Liver (tissue), 3 donors: ENCODE measurements around the gene ENG.

Experiments used
- CTCF ChIP-seq: fragments of 150-350 bp; IDR thresholded peaks from 2 replicates; pipeline ENCODE4 v1.5.1; 2017; ENCODE audit warnings: improper control_type of control experiment, low read depth, low read length; ENCODE audit not compliant: missing input control
- EGR1 ChIP-seq, 2 donors: IDR thresholded peaks; 2 replicates each; pipeline ENCODE4 v1.6.1; 2016 to 2018; ENCODE audit warnings: antibody characterized with exemption in 2 of 2, low read depth in 2 of 2
- FOXA1 ChIP-seq: IDR thresholded peaks from 2 replicates; pipeline ENCODE4 v1.6.1; 2016; ENCODE audit warnings: antibody characterized with exemption
- HNF4G ChIP-seq: IDR thresholded peaks from 2 replicates; pipeline ENCODE4 v1.6.1; 2016; ENCODE audit warnings: antibody characterized with exemption
- JUND ChIP-seq, 2 donors: IDR thresholded peaks; 2 replicates each; pipeline ENCODE4 v1.6.1; 2016; ENCODE audit warnings: antibody characterized with exemption in 2 of 2
- MAX ChIP-seq: IDR thresholded peaks from 2 replicates; pipeline ENCODE4 v1.6.1; 2016; ENCODE audit warnings: antibody characterized with exemption
- RAD21 ChIP-seq, 2 donors: IDR thresholded peaks; 2 replicates each; pipeline ENCODE4 v1.6.1; 2016; ENCODE audit warnings: antibody characterized with exemption in 2 of 2, mild to moderate bottlenecking in 2 of 2
- REST ChIP-seq: IDR thresholded peaks from 2 replicates; pipeline ENCODE4 v1.6.1; 2016; ENCODE audit warnings: antibody characterized with exemption, mild to moderate bottlenecking
- RXRA ChIP-seq, 2 donors: IDR thresholded peaks; 2 replicates each; pipeline ENCODE4 v1.6.1; 2017 to 2018; ENCODE audit warnings: antibody characterized with exemption in 2 of 2, mild to moderate bottlenecking in 1 of 2
- SP1 ChIP-seq: IDR thresholded peaks from 2 replicates; pipeline ENCODE4 v1.6.1; 2018; ENCODE audit warnings: antibody characterized with exemption, mild to moderate bottlenecking
- TAF1 ChIP-seq: conservative IDR thresholded peaks from 2 replicates; pipeline ENCODE4 v1.6.1; 2016; ENCODE audit warnings: antibody characterized with exemption, mild to moderate bottlenecking
- donor health status: healthy.
- donor health status: healthy.

GRCh38 chr9:127808347-127809001 lies 46.0 kb downstream of the ENG start:
- TF ChIP-seq CTCF (no peak), FOXA1 (no peak), REST (no peak), TAF1 (no peak), MAX (no peak), SP1 (no peak), HNF4G (no peak), JUND (IDR thresholded peaks at IDR 0.05) (no peak), RAD21 (IDR thresholded peaks at IDR 0.05) (no peak), EGR1 (IDR thresholded peaks at IDR 0.05; ENCODE audit: low read depth in 2 of 2) (no peak), RXRA (IDR thresholded peaks at IDR 0.05) (no peak)
